GM12878 (cell line): ENCODE data around the gene SPPL3. TPM values are rescaled to one million over a fixed set of nuclear protein-coding genes. Genes with fewer than 3 reads are reported as not detected.

Experiments
- ATAC-seq: fragments of 200-7000 bp; cut with Tn5 transposase; 3 replicates; pipeline ENCODE4 v1.9.1; 2020; ENCODE audit warnings: mild to moderate bottlenecking, moderate library complexity
- BruUV-seq: library from RNA; stranded (reverse); fragments of 400-500 nt; replicated peaks from 2 replicates; lab custom pipeline; 2021; lab: Mats Ljungman, UMichigan
- CTCF ChIA-PET: fragments of 300-600 bp; sonication (Branson Sonifier 250); formaldehyde crosslinking; extraction: SDS; loops from one replicate; lab custom pipeline; 2021; ENCODE audit warnings: inconsistent platforms; lab: Yijun Ruan, JAX
- POLR2A ChIA-PET: fragments of 350-600 bp; formaldehyde crosslinking; extraction: SDS; loops from one replicate; lab custom pipeline; 2021; ENCODE audit warnings: inconsistent platforms; lab: Charles Lee
- RAD21 ChIA-PET: fragments of 300-600 bp; sonication (Branson Sonifier 250); formaldehyde crosslinking; loops from one replicate; lab custom pipeline; 2023; ENCODE audit warnings: antibody characterized with exemption; ENCODE audit not compliant: unreplicated experiment; lab: Charles Lee
- SMC1A ChIA-PET: fragments of 300-600 bp; sonication (Branson Sonifier 250); formaldehyde crosslinking; loops from one replicate; lab custom pipeline; 2023; ENCODE audit not compliant: unreplicated experiment, uncharacterized antibody; lab: Charles Lee
- DNase-seq: peaks from one replicate; pipeline ENCODE4 v3.0.0-alpha.2; 2011; ENCODE audit warnings: low read depth, low spot score
- FAIRE-seq: peaks from 3 replicates; lab custom pipeline; 2011; peaks lifted over from hg19 to GRCh38; lab: Jason Lieb, UNC
- H2AFZ ChIP-seq: 2 replicates; pipeline ENCODE4 v1.6.0; 2011; ENCODE audit warnings: low read depth, low read length, control low read depth; ENCODE audit not compliant: control insufficient read depth
- H3K27ac ChIP-seq: 2 replicates; pipeline ENCODE4 v1.5.1; 2011; ENCODE audit warnings: control low read depth; ENCODE audit not compliant: control insufficient read depth, insufficient read depth
- H3K27me3 ChIP-seq, 2 experiments: replicated peaks in 1 of 2; 2 replicates each; pipeline versions ENCODE4 v1.6.0 to v1.6.1; 2011; ENCODE audit warnings: low read length in 1 of 2; ENCODE audit not compliant: control insufficient read depth in 2 of 2, insufficient read depth in 2 of 2
- H3K36me3 ChIP-seq, 2 experiments: 2 replicates each; pipeline ENCODE4 v1.5.1; 2011; ENCODE audit warnings: low read length in 1 of 2; ENCODE audit not compliant: control insufficient read depth in 2 of 2, insufficient read depth in 2 of 2
- H3K4me1 ChIP-seq: 2 replicates; pipeline ENCODE4 v1.6.1; 2011; ENCODE audit warnings: mild to moderate bottlenecking, low read length, moderate library complexity, mixed read lengths; ENCODE audit not compliant: control insufficient read depth, insufficient read depth
- H3K4me2 ChIP-seq: 2 replicates; pipeline ENCODE4 v1.6.0; 2011; ENCODE audit warnings: control low read depth; ENCODE audit not compliant: control insufficient read depth, insufficient read depth
- H3K4me3 ChIP-seq: fragments of 200-600 bp; sonication (generic); 2 replicates; pipeline ENCODE4 v1.5.1; 2016
- H3K79me2 ChIP-seq: 2 replicates; pipeline ENCODE4 v1.6.0; 2011; ENCODE audit warnings: low read length; ENCODE audit not compliant: control insufficient read depth, insufficient read depth
- H3K9ac ChIP-seq: 2 replicates; pipeline ENCODE4 v1.8.0; 2011; ENCODE audit warnings: low read length, control low read depth, mixed read lengths; ENCODE audit not compliant: control insufficient read depth, insufficient read depth
- H3K9me3 ChIP-seq: replicated peaks from 3 replicates; pipeline ENCODE4 v1.5.1; 2011; ENCODE audit warnings: mild to moderate bottlenecking, low read length; ENCODE audit not compliant: control insufficient read depth, insufficient read depth
- H4K20me1 ChIP-seq: 2 replicates; pipeline ENCODE4 v1.6.0; 2011; ENCODE audit not compliant: control insufficient read depth, insufficient read depth
- ASH2L ChIP-seq: fragments of 300-600, 200-600 bp; sonication (generic); IDR thresholded peaks from 2 replicates; pipeline ENCODE4 v1.6.1; 2017; ENCODE audit warnings: low read depth, mild to moderate bottlenecking, borderline replicate concordance
- CHD2 ChIP-seq: IDR thresholded peaks from 2 replicates; pipeline ENCODE4 v1.6.1; 2011; ENCODE audit warnings: low read depth, low read length, improper control_type of control experiment, borderline replicate concordance
- MLLT1 ChIP-seq: fragments of 450-650 bp; IDR thresholded peaks from 2 replicates; pipeline ENCODE4 v1.6.1; 2016; ENCODE audit warnings: mild to moderate bottlenecking
- NBN ChIP-seq: fragments of 450-650 bp; IDR thresholded peaks from 2 replicates; pipeline ENCODE4 v1.6.1; 2016
- NR2F1 ChIP-seq: fragments of 450-650 bp; conservative IDR thresholded peaks from 2 replicates; pipeline ENCODE4 v1.6.1; 2017; ENCODE audit warnings: mild to moderate bottlenecking
- RUNX3 ChIP-seq: IDR thresholded peaks from 2 replicates; pipeline ENCODE4 v1.6.1; 2012; ENCODE audit warnings: low read length, inconsistent platforms
- WGBS: methylation state at CpG from one replicate; pipeline ENCODE4 v1.1.6; 2016; ENCODE audit warnings: low lambda C conversion rate; ENCODE audit not compliant: insufficient replicate concordance, insufficient coverage; ENCODE audit errors: missing lambda C conversion rate; 5-methylcytosine and 5-hydroxymethylcytosine counted together
- in situ Hi-C: fragments of 300-500 bp; cut with MboI; formaldehyde crosslinking; loops from 9 replicates; pipeline ENCODE4 v1.14.3; 2018; ENCODE audit warnings: mixed read lengths
- intact Hi-C: fragments of 100-400 bp; cut with micrococcal nuclease; formaldehyde crosslinking; loops from one replicate; pipeline ENCODE4 v1.14.2; 2022; ENCODE audit not compliant: unreplicated experiment
- polyA plus RNA-seq, 11 experiments: library from polyadenylated mRNA; depleted of rRNA in 4 of 11; unstranded in 6 of 11; stranded (reverse) in 5 of 11; fragments of >200 nt; fragmentation: Nextera tagmentation in 4 of 11; fragmentation: Illumina TruSeq in 1 of 11; extraction: Ambion mirVana in 4 of 11; extraction: Trizol in 1 of 11; gene quantifications; 1 replicate in 1 of 11; 2 replicates in 10 of 11; pipeline versions ENCODE4 v1.2.1 to v1.2.3, GENCODE V29; 2011 to 2016; ENCODE audit warnings: inconsistent platforms in 2 of 11, missing spikeins in 2 of 11, low read depth in 1 of 11
- total RNA-seq, 4 experiments: library from RNA; depleted of rRNA in 3 of 4; stranded (reverse); fragments of >200 nt in 3 of 4; fragmentation: Illumina TruSeq in 1 of 4; extraction: Trizol in 1 of 4; gene quantifications; 2 replicates each; pipeline versions ENCODE4 v1.2.1 to v1.2.3, GENCODE V29; 2013 to 2021

The SPPL3 gene
- total and polyA plus RNA-seq, 10 of the 15 experiments (the other 5 are each of a cell fraction or from before 2014, with no cell fraction given): 4.3 to 45.5 (median 11.7) TPM

GRCh38 chr12:120873226-120873625 lies 30.9 kb downstream of the SPPL3 start:
- in situ Hi-C loops (no loop called here), intact Hi-C loops (no loop called here)
- BruUV-seq: no TSS peak
- ATAC-seq (no peak), DNase-seq (no peak), FAIRE-seq (no peak)
- ChIA-PET RAD21 (no interaction called here), SMC1A (interaction anchor here (0.9 to 3.7 kb wide), 5 partner anchors 9 to 38 kb away, joined by 3 to 17 read pairs (median 5); no protein-coding TSS in a partner anchor), POLR2A (interaction anchor here (1.2 kb wide), 1 partner anchor 29 kb away, joined by 3 read pairs; no protein-coding TSS in a partner anchor), CTCF (interaction anchor here (0.8 to 1.2 kb wide), 2 partner anchors 17 to 60 kb away, joined by 3 to 4 read pairs; no protein-coding TSS in a partner anchor)
- H3K9ac ChIP-seq: no peak overlapping the region
- no peak overlapping the region for H3K4me3 ChIP-seq
- TF ChIP-seq NR2F1: no peak
- TF ChIP-seq MLLT1: peak; percentile 63
- peak; percentile 52; the same call in 1 of the 2 replicates for TF ChIP-seq NBN
- TF ChIP-seq CHD2: no peak
- TF ChIP-seq RUNX3: peak; percentile 25; the same call in 1 of the 2 replicates
- no peak for TF ChIP-seq ASH2L
- 99% methylated on average over 4 of the region's 4 CpGs for WGBS
- H3K4me1 ChIP-seq: no peaks in the 10 kb centered on the region
- H3K79me2 ChIP-seq: peaks cover 51% of the 10 kb centered on the region
- H3K27me3 ChIP-seq: no peaks in the 10 kb centered on the region
- H2AFZ ChIP-seq: no peak overlapping the region
- no peaks in the 10 kb centered on the region for H4K20me1 ChIP-seq
- H3K27ac ChIP-seq: no peak overlapping the region
- no peaks in the 10 kb centered on the region for H3K9me3 ChIP-seq
- no peak overlapping the region for H3K4me2 ChIP-seq
- no peaks in the 10 kb centered on the region for H3K36me3 ChIP-seq
